Stimulated activated CD4-positive, alpha-beta T cell treated with anti-CD3 and anti-CD28 coated beads, TNF-alpha, amount 100 ng/mL, for 1 hour (primary cell): ENCODE results near the gene CA7.
"Not testable (repeated sequence)": the region's sequence is repeated elsewhere in the genome, so short reads cannot be mapped to it uniquely, and the experiment has no call there.

Experiments
- DNase-seq, 3 donors: peaks; one replicate each; pipeline ENCODE4 v3.0.0-alpha.2; 2020; ENCODE audit warnings: low read depth in 3 of 3, low spot score in 1 of 3

The CA7 gene

GRCh38 chr16:66846266-66846665 lies 2.1 kb downstream of the CA7 start:
- DNase-seq = no peak

- no peak for DNase-seq
Measured at GRCh38 chr16:66846831-66847230, 2.6 kb downstream of the CA7 start.

- DNase-seq = no peak
Measured at GRCh38 chr16:66847533-66848067, 3.4 kb downstream of the CA7 start.

GRCh38 chr16:66848172-66848571 lies 4.0 kb downstream of the CA7 start:
- DNase-seq = no peak

- DNase-seq = no peak
Measured at GRCh38 chr16:66849021-66849420, 4.8 kb downstream of the CA7 start.

- no peak for DNase-seq
Measured at GRCh38 chr16:66849549-66849948, 5.3 kb downstream of the CA7 start.

- no peak for DNase-seq
Measured at GRCh38 chr16:66850115-66850815, 6.1 kb downstream of the CA7 start.

GRCh38 chr16:66851166-66851964 lies 7.2 kb downstream of the CA7 start:
- DNase-seq = no peak

- DNase-seq = no peak
Measured at GRCh38 chr16:66853261-66854139, 9.3 kb downstream of the CA7 start.

- DNase-seq = no peak
Measured at GRCh38 chr16:66856184-66856730, 12.0 kb downstream of the CA7 start.

GRCh38 chr16:66856801-66857200 lies 12.6 kb downstream of the CA7 start:
- no peak for DNase-seq

- DNase-seq = no peak
Measured at GRCh38 chr16:66857437-66857836, 13.2 kb downstream of the CA7 start.

GRCh38 chr16:66858740-66859396 lies 14.7 kb downstream of the CA7 start:
- no peak for DNase-seq

GRCh38 chr16:66859397-66860068 lies 15.3 kb downstream of the CA7 start:
- DNase-seq = no peak

- no peak for DNase-seq
Measured at GRCh38 chr16:66862023-66862520, 17.9 kb downstream of the CA7 start.

- no peak for DNase-seq
Measured at GRCh38 chr16:66863707-66864106, 19.5 kb downstream of the CA7 start.

GRCh38 chr16:66869424-66869823 lies 25.2 kb downstream of the CA7 start:
- no peak for DNase-seq

- DNase-seq = not testable (repeated sequence)
Measured at GRCh38 chr16:66871363-66871762, 27.1 kb downstream of the CA7 start.

- no peak for DNase-seq
Measured at GRCh38 chr16:66871840-66872239, 27.6 kb downstream of the CA7 start.

GRCh38 chr16:66872559-66872942 lies 28.3 kb downstream of the CA7 start:
- DNase-seq = no peak
